ENCODE measurements around the gene KIF26B. TPM values are rescaled to one million over a fixed set of nuclear protein-coding genes. Genes with fewer than 3 reads are reported as not detected.

KIF26B gene
- total RNA-seq, 2 donors from 2014 or later: 0.30 to 0.35 TPM

DNA sequence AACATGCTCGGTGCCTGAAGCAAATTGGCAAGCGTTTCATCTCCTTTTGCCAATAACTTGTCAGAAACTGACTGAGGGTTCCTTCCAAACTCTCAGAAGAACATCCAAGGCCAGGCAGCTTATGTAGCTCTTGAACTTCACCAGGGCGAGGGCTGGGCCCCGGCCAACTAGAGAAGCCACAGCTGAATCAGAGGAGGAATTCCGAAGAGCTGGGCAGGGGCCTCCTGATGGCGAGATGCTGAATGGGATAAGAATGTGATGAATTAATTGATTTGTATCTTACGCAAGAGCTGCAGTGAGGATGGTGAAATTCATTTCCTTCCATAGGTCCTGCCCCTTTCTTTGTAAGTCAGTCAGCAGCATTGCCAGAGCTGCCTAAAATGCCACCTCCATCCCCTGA lies 345.8 kb downstream of the KIF26B start:
- Histone ChIP-seq H3K4me3 (no peak overlapping the region), H3K9ac (ENCODE audit: low read depth in 2 of 2, low read length in 2 of 2) (no peak overlapping the region), H3K4me1 (no peaks in the 10 kb centered on the region), H3K36me3 (no peaks in the 10 kb centered on the region), H3K27me3 (no peaks in the 10 kb centered on the region), H3K27ac (no peak overlapping the region), H3K9me3 (no peaks in the 10 kb centered on the region)
- TF ChIP-seq, protein P1, sequence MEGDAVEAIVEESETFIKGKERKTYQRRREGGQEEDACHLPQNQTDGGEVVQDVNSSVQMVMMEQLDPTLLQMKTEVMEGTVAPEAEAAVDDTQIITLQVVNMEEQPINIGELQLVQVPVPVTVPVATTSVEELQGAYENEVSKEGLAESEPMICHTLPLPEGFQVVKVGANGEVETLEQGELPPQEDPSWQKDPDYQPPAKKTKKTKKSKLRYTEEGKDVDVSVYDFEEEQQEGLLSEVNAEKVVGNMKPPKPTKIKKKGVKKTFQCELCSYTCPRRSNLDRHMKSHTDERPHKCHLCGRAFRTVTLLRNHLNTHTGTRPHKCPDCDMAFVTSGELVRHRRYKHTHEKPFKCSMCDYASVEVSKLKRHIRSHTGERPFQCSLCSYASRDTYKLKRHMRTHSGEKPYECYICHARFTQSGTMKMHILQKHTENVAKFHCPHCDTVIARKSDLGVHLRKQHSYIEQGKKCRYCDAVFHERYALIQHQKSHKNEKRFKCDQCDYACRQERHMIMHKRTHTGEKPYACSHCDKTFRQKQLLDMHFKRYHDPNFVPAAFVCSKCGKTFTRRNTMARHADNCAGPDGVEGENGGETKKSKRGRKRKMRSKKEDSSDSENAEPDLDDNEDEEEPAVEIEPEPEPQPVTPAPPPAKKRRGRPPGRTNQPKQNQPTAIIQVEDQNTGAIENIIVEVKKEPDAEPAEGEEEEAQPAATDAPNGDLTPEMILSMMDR (IDR thresholded peaks at IDR 0.05): no peak
- no peak for DNase-seq
- intact Hi-C loops (cut with DNase I): no loop called here

DNA sequence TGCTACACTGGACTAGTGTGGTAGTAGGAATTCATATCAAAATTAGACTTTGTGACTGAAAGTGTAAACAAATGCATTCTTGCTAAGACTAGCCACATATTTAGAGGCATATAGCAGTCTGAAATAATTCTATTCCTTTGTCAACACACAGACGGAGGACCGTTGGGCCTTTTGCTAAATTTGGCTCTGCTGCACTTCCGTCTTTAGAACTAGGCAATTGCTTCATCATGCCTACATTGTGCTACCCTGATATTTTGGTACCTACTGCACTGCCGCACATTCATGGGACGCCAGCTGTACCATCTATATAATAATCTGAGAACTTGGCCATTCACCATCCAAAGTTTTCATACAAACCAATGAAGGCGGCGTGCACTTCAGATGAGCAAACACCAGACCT lies 346.8 kb downstream of the KIF26B start:
- no peak for DNase-seq
- TF ChIP-seq, protein P1 (IDR thresholded peaks at IDR 0.05): no peak
- no peaks in the 10 kb centered on the region for H3K27me3 ChIP-seq
- H3K9me3 ChIP-seq: no peaks in the 10 kb centered on the region
- no peak overlapping the region for H3K9ac ChIP-seq (ENCODE audit: low read depth in 2 of 2, low read length in 2 of 2)
- H3K36me3 ChIP-seq: no peaks in the 10 kb centered on the region
- H3K27ac ChIP-seq: no peak overlapping the region
- intact Hi-C loops (cut with DNase I): no loop called here
- H3K4me1 ChIP-seq: no peaks in the 10 kb centered on the region
- no peak overlapping the region for H3K4me3 ChIP-seq

DNA sequence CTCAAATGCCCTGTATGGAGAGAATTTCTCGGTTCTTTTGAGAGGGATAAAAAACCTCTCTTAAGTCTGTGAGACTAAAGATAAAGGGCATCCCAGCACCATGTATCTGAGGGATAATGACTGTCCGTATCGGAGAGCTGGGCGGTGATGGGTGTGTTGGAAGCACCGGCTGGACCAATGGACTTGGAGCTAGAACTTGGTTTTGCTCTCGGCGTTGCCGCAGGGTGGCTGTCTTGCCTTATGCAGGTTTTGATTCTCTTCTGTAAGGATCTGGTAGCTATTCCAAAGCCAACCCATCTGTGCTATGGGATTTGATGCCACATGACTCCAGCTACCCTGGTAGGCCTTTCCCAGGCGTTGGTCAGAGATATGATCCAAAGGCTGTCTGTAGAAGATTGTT lies 348.8 kb downstream of the KIF26B start:
- no peak overlapping the region for H3K4me3 ChIP-seq
- no peak overlapping the region for H3K27ac ChIP-seq
- no peak overlapping the region for H3K9ac ChIP-seq (ENCODE audit: low read depth in 2 of 2, low read length in 2 of 2)
- intact Hi-C loops (cut with DNase I): no loop called here
- no peak for DNase-seq
- H3K27me3 ChIP-seq: no peaks in the 10 kb centered on the region
- no peaks in the 10 kb centered on the region for H3K9me3 ChIP-seq
- H3K4me1 ChIP-seq: no peaks in the 10 kb centered on the region
- no peaks in the 10 kb centered on the region for H3K36me3 ChIP-seq
- TF ChIP-seq, protein P1 (IDR thresholded peaks at IDR 0.05): no peak

DNA sequence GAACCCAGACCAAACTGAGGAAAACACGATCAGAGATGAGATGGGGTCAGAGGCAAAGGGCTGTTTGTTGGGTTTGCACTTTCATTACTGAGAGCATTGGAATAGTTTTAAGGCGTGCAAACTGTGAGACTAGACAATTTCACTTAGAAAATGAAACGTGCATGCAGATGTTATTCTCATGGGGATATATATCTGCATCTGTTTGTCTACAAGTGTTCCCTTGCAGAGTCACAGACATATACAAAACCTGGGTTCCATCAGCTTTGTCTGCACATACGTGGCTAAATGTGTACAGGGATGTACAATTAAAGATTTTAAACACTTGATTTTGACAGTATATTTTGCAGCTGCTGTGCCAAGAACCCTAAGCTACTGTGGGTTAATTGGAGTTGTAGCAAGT lies 355.4 kb downstream of the KIF26B start:
- no peak for DNase-seq
- Histone ChIP-seq H3K27me3 (no peaks in the 10 kb centered on the region), H3K9ac (ENCODE audit: low read depth in 2 of 2, low read length in 2 of 2) (no peak overlapping the region), H3K4me3 (no peak overlapping the region), H3K27ac (no peak overlapping the region), H3K4me1 (no peaks in the 10 kb centered on the region), H3K9me3 (no peaks in the 10 kb centered on the region), H3K36me3 (no peaks in the 10 kb centered on the region)
- TF ChIP-seq, protein P1 (IDR thresholded peaks at IDR 0.05): no peak
- intact Hi-C loops (cut with DNase I): no loop called here

DNA sequence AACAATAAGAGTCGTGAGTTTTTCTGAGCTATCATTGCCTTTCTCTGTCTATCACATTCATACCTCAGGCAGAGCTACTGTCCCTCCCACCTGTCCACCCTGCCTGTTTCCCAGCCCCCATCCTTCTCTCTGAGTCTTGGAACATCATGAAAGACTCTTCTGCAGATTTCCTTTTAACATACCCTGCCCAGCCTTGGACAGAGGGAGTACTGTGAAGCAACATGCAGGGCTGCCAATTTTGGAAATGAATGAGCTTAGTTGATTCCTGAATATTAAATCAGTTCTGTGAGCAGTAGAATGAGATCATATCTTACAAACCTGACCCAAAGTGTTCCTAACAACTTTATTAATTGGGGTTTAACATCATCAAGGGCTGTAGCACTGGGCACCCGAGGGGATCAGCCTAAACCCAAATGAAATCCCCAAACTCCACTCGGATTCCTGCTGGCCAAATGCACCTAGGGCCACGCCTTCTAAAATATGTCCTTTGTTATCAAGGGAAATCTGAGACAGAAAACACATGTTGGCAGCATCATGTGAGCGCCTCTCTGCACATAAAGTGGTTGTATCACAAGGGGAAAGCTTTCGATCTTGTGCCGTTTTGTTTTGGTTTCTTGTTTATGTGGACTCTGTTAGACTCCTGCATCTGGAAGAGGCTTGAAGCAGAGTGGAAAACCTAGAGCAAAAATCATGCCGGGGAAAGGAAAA lies 357.6 kb downstream of the KIF26B start:
- Histone ChIP-seq H3K9ac (ENCODE audit: low read depth in 2 of 2, low read length in 2 of 2) (no peak overlapping the region), H3K27me3 (no peaks in the 10 kb centered on the region), H3K9me3 (no peaks in the 10 kb centered on the region), H3K27ac (no peak overlapping the region), H3K36me3 (no peaks in the 10 kb centered on the region), H3K4me1 (no peaks in the 10 kb centered on the region), H3K4me3 (no peak overlapping the region)
- no peak for DNase-seq
- TF ChIP-seq, protein P1 (IDR thresholded peaks at IDR 0.05): no peak
- intact Hi-C loops (cut with DNase I): no loop called here
